Measurements from ENCODE around the gene ABLIM2.

Gene ABLIM2

GRCh38 chr4:8115916-8116315 is 42.7 kb downstream of the ABLIM2 start:
- no peak for DNase-seq

GRCh38 chr4:8115203-8115520 is 43.5 kb downstream of the ABLIM2 start:
- DNase-seq = no peak

GRCh38 chr4:8114456-8115202 is 44.0 kb downstream of the ABLIM2 start:
- no peak for DNase-seq

- no peak for DNase-seq
Measured at GRCh38 chr4:8113611-8114377, 44.8 kb downstream of the ABLIM2 start.

- no peak for DNase-seq
Measured at GRCh38 chr4:8112672-8113071, 45.9 kb downstream of the ABLIM2 start.

- DNase-seq = no peak
Measured at GRCh38 chr4:8112036-8112576, 46.5 kb downstream of the ABLIM2 start.

- no peak for DNase-seq
Measured at GRCh38 chr4:8110071-8110986, 48.3 kb downstream of the ABLIM2 start.

- DNase-seq = no peak
Measured at GRCh38 chr4:8109406-8110065, 49.1 kb downstream of the ABLIM2 start.

- no peak for DNase-seq
Measured at GRCh38 chr4:8108991-8109390, 49.6 kb downstream of the ABLIM2 start.

GRCh38 chr4:8108261-8108660 is 50.4 kb downstream of the ABLIM2 start:
- no peak for DNase-seq

GRCh38 chr4:8107146-8107657 is 51.4 kb downstream of the ABLIM2 start:
- no peak for DNase-seq

- no peak for DNase-seq
Measured at GRCh38 chr4:8106451-8107025, 52.1 kb downstream of the ABLIM2 start.

- DNase-seq = no peak
Measured at GRCh38 chr4:8105306-8106100, 53.1 kb downstream of the ABLIM2 start.

GRCh38 chr4:8104491-8105305 is 53.9 kb downstream of the ABLIM2 start:
- DNase-seq = no peak

GRCh38 chr4:8103421-8104390 is 54.9 kb downstream of the ABLIM2 start:
- no peak for DNase-seq

GRCh38 chr4:8102831-8103230 is 55.8 kb downstream of the ABLIM2 start:
- DNase-seq = no peak

- DNase-seq = no peak
Measured at GRCh38 chr4:8102076-8102355, 56.6 kb downstream of the ABLIM2 start.

- DNase-seq = no peak
Measured at GRCh38 chr4:8101213-8102075, 57.2 kb downstream of the ABLIM2 start.
